NCI-H2227 (cell line): ENCODE measurements around the gene CCR2.
A peak's percentile ranks its signal among the peaks of the same experiment; 100 is the strongest.
"Not testable (repeated sequence)": the region's sequence is repeated elsewhere in the genome, so short reads cannot be mapped to it uniquely, and the experiment has no call there.

Source experiments
- DNase-seq: peaks from one replicate; lab custom pipeline; 2025; ENCODE audit not compliant: unreplicated experiment; lab: John Stamatoyannopoulos, UW

CCR2 gene

GRCh38 chr3:46375814-46376213 lies 21.9 kb downstream of the CCR2 start:
- no peak for DNase-seq

GRCh38 chr3:46378426-46378942 lies 24.6 kb downstream of the CCR2 start:
- peak; percentile 30 for DNase-seq

GRCh38 chr3:46380471-46381221 lies 26.7 kb downstream of the CCR2 start:
- no peak for DNase-seq

GRCh38 chr3:46381625-46382024 lies 27.7 kb downstream of the CCR2 start:
- DNase-seq = no peak

- no peak for DNase-seq
These were observed 29.5 kb downstream of the CCR2 start for GRCh38 chr3:46383211-46383950.

GRCh38 chr3:46383951-46384330 lies 30.0 kb downstream of the CCR2 start:
- DNase-seq = no peak

- DNase-seq = no peak
These were observed 32.3 kb downstream of the CCR2 start for GRCh38 chr3:46386205-46386604.

GRCh38 chr3:46388847-46389246 lies 34.9 kb downstream of the CCR2 start:
- not testable (repeated sequence) for DNase-seq

- DNase-seq = no peak
These were observed 35.4 kb downstream of the CCR2 start for GRCh38 chr3:46389306-46389705.

- DNase-seq = not testable (repeated sequence)
These were observed 37.6 kb downstream of the CCR2 start for GRCh38 chr3:46391526-46391925.

- no peak for DNase-seq
These were observed 39.1 kb downstream of the CCR2 start for GRCh38 chr3:46393011-46393410.

- DNase-seq = no peak
These were observed 39.9 kb downstream of the CCR2 start for GRCh38 chr3:46393554-46394434.

- no peak for DNase-seq
These were observed 41.3 kb downstream of the CCR2 start for GRCh38 chr3:46395210-46395661.

GRCh38 chr3:46395766-46396530 lies 42.0 kb downstream of the CCR2 start:
- no peak for DNase-seq

- no peak for DNase-seq
These were observed 43.2 kb downstream of the CCR2 start for GRCh38 chr3:46397111-46397510.

- no peak for DNase-seq
These were observed 44.5 kb downstream of the CCR2 start for GRCh38 chr3:46398186-46398955.

- no peak for DNase-seq
These were observed 45.2 kb downstream of the CCR2 start for GRCh38 chr3:46399098-46399497.

- no peak for DNase-seq
These were observed 45.6 kb downstream of the CCR2 start for GRCh38 chr3:46399557-46399956.

- DNase-seq = peak; percentile 61
These were observed 46.3 kb downstream of the CCR2 start for GRCh38 chr3:46400000-46400734.
